NCI-H2107 treated with DMSO at 0.1 percent for 48 hours (cell line): ENCODE data around the gene SERPINA12.
"Not testable (repeated sequence)": the region's sequence is repeated elsewhere in the genome, so short reads cannot be mapped to it uniquely, and the experiment has no call there.

ENCODE experiments used
- DNase-seq: peaks from one replicate; lab custom pipeline; 2025; ENCODE audit not compliant: unreplicated experiment; lab: John Stamatoyannopoulos, UW

The SERPINA12 gene

GRCh38 chr14:94538070-94538740 is 28.9 kb upstream of the SERPINA12 start:
- no peak for DNase-seq

GRCh38 chr14:94536836-94537235 is 27.6 kb upstream of the SERPINA12 start:
- DNase-seq = no peak

DNA sequence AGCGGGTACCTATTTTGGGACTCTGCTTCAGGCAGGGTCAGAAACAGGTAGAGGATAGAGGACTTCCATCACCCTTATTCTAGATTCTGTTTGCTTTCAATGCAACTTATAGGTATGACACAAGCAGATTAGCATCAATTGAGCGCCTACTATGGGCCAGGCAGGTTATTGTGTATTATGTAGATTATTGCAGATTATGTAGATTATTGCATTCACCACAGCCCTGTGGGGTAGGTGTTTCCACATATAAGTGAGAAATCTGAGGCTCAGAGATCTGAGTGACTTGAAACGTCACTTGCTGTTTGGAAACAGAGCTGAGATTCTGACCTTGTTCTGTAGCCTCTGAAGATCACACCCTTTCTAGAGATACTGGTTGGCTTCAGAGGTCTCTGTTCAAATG is 26.2 kb upstream of the SERPINA12 start:
- no peak for DNase-seq

GRCh38 chr14:94532447-94532846 is 23.2 kb upstream of the SERPINA12 start:
- no peak for DNase-seq

DNA sequence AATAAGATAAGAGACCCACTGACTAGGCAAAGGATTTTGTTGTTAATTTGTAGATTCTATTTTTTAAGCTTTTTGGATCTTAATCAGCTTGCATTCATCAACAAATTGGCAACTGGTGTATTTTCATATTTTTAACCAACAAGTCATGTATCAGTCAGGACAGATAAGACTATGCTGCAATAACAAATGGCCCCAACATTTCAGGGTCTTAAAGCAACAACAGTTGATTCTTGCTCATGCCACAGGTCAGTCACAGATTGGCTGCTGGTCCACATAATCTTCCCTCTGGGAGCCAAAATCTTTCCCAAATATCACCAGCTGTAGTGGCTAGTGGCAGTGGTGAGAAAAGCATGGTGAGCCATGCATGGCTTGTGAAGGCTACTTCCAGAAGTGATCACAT is 21.9 kb upstream of the SERPINA12 start:
- DNase-seq = no peak

GRCh38 chr14:94524093-94524492 is 14.8 kb upstream of the SERPINA12 start:
- no peak for DNase-seq

- DNase-seq = no peak
These were observed 14.0 kb upstream of the SERPINA12 start for GRCh38 chr14:94523265-94523664.

DNA sequence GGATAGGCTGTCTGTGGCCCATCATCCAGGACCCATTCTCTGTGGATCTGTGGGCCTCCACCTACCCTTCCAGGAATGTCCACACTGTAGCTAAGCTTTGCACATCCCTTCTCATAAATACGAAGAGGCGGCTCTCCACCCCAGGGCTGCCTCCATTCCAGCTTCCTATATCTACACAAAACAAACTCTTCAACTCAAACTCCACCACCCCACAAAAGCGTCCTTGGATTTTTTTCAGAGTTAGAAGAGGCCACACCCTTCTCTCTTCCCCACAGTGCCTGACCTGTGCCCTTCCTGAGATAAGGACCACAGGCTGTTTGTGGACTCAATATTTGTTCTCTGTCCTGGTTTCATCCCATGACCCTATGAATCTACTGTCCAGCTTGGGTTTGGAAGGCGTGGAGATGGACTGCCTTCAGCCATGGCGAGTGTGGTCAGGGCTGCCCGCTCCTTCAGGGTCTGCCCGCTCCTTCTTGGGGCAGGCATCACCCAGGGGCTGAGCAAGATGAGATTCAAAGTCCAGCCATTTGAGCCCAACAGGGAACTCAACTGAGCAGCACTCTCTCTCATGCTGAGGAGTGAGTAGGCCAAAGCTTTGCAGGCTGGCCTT is 13.0 kb upstream of the SERPINA12 start:
- no peak for DNase-seq

GRCh38 chr14:94521375-94522114 is 12.3 kb upstream of the SERPINA12 start:
- no peak for DNase-seq

GRCh38 chr14:94517641-94518257 is 8.5 kb upstream of the SERPINA12 start:
- DNase-seq = no peak

DNA sequence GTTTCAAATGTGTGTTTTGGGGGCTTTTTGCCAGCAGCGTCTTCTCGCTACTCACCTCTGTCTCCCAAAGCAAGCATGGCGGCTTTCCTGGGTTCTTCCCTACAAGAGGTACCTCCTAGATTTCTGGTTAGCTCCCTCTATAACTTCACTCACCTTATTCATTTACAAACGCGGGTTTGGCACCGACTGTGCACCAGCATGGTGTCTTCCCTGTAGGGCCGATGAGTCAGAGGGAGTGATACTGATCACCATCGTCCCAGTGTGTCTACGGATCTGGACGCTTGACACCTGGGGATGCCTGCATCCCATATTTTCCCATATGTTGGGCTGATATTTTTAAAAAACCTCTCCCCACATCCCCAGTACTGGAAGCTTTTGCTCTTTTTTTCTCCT is 8.0 kb upstream of the SERPINA12 start:
- DNase-seq = no peak

GRCh38 chr14:94515856-94516255 is 6.6 kb upstream of the SERPINA12 start:
- DNase-seq = no peak

DNA sequence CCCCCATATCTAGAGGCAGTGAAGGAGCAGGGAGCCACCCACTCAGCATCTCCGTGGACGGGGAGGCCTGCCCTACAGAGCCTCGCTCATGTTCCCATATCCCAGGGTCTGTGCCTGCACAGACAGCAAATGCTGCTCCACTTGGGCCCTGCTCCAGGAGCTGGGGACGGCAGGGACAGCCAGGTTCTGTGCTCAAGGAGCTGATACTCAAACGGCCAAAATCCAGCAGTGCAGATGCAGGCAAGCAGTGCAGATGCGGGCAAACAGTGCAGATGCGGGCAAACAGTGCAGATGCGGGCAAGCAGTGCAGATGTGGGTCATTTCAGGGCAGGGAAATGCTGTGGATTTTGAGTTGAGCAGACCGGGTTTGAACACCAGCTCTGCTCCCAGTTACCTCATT is 6.2 kb upstream of the SERPINA12 start:
- DNase-seq = no peak

GRCh38 chr14:94514351-94514750 is 5.1 kb upstream of the SERPINA12 start:
- DNase-seq = no peak

GRCh38 chr14:94510481-94510880 is 1.2 kb upstream of the SERPINA12 start:
- not testable (repeated sequence) for DNase-seq

DNA sequence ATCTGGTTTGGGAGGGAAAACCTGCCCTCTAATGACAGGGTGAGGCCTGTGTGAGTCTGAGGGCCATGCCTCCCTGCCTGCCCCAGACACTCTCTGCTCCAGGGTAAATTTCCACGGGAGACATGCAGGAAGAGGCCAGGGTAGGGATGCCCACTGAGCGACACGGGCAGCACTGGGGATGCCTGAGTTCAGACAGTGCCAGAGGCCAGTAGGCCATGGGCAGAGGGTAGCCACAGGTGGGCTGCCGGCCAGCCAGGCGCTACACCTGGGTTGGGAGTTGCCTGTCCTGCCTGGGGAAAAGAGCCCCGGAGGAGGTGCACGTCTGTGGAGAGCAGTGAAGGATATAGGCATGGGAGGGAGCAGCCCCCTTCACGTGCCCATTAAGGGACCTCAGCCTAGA is 3.6 kb downstream of the SERPINA12 start:
- DNase-seq = no peak

DNA sequence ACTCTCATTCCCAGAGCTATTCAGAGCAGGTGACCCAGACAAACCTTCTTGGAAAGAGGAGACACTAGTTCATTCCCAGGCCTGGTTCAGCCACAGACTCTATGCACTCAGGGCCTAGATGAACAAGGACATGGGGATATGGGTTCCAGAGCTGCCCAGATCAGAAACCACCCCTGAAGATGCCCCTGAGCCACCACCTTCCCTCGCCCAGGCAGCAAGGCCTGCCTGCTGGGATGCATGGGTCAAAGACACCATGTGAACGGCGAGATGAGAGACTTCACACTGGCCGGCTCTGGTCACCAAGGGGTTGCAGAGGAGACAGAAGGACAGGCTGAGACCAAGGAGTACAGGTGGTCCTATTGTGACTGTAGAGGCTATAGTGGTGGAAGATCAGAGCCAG is 4.1 kb downstream of the SERPINA12 start:
- no peak for DNase-seq

DNA sequence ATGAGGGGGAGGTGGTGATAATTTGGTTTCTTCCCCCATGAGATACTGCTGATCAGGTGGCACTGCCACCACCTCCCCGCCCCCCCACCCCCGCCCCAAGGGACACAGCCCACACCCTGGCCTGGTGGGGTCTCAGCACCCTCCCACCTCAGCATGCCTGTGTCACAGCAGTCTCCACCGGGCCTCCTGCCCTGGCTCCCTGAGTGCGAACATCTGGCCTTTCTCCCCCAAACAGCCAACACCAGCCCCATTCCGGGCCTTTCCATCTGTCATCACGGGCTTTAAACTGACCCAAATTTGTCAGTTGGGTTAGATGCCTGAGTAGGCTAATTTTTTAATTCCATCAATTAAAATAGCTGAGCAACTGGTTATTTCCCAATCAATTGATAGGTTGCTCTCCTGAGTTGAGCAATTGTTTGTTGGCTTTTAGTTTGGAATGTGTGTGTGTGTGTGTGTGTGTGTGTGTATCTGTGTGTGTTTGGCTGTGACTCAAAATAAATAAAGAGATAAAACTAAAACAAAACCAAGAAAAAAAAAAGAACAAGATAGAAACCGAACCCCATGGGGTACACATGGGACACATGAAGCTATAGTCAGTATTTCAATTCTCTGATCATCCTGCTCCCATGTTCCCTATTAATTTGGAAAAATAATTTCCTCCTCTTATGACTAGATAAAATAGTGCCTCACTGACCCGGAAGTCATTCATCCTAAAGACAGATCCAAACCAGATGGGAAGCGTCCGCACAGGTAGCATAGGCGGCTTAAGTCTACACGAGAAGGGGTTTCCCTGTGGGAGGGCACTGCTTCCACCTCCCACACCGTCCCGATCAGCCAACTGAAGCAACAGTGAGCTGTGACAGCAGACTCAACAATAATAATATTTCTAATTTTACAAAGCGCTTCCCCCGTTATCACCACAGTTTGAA is 7.4 kb downstream of the SERPINA12 start:
- DNase-seq = no peak

- no peak for DNase-seq
These were observed 9.0 kb downstream of the SERPINA12 start for GRCh38 chr14:94500264-94500663.

- no peak for DNase-seq
These were observed 9.6 kb downstream of the SERPINA12 start for GRCh38 chr14:94499673-94500072.

DNA sequence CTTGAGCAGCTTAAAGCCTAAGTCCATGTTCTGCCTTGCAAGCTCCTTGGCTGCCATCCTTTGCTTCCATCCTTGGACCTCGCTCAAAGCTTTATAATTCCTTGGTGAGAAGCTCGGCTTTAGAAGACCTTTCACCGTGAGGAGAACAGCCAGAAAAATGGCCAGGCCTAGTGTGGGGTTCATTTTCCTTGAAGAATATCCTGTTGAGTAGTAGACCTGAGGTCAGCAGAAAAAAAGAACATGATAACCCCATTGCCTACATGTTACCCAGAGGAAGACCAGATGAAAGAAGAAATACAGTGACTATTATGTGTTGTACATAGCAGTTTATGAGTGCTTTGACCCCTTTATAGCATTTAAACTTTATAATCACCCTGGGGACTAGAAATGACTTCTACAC is 11.1 kb downstream of the SERPINA12 start:
- DNase-seq = no peak
